Liver (tissue), 3 donors: Measurements from ENCODE around the gene GTF2F2.

Experiments
- CTCF ChIP-seq: fragments of 150-350 bp; IDR thresholded peaks from 2 replicates; pipeline ENCODE4 v1.5.1; 2017; ENCODE audit warnings: improper control_type of control experiment, low read depth, low read length; ENCODE audit not compliant: missing input control
- FOXA1 ChIP-seq: IDR thresholded peaks from 2 replicates; pipeline ENCODE4 v1.6.1; 2016; ENCODE audit warnings: antibody characterized with exemption
- JUND ChIP-seq, 2 donors: IDR thresholded peaks; 2 replicates each; pipeline ENCODE4 v1.6.1; 2016; ENCODE audit warnings: antibody characterized with exemption in 2 of 2
- MAX ChIP-seq: IDR thresholded peaks from 2 replicates; pipeline ENCODE4 v1.6.1; 2016; ENCODE audit warnings: antibody characterized with exemption
- NR2F2 ChIP-seq: IDR thresholded peaks from 2 replicates; pipeline ENCODE4 v1.6.1; 2016; ENCODE audit warnings: antibody characterized with exemption
- RAD21 ChIP-seq, 2 donors: IDR thresholded peaks; 2 replicates each; pipeline ENCODE4 v1.6.1; 2016; ENCODE audit warnings: antibody characterized with exemption in 2 of 2, mild to moderate bottlenecking in 2 of 2
- REST ChIP-seq: IDR thresholded peaks from 2 replicates; pipeline ENCODE4 v1.6.1; 2016; ENCODE audit warnings: antibody characterized with exemption, mild to moderate bottlenecking
- TAF1 ChIP-seq: conservative IDR thresholded peaks from 2 replicates; pipeline ENCODE4 v1.6.1; 2016; ENCODE audit warnings: antibody characterized with exemption, mild to moderate bottlenecking
- YY1 ChIP-seq: IDR thresholded peaks from 2 replicates; pipeline ENCODE4 v1.6.1; 2016; ENCODE audit warnings: antibody characterized with exemption, mild to moderate bottlenecking
- donor health status: healthy.
- donor health status: healthy.

GRCh38 chr13:45086484-45086883 lies 33.8 kb upstream of the GTF2F2 start:
- TF ChIP-seq CTCF = no peak
- TF ChIP-seq JUND (IDR thresholded peaks at IDR 0.05) = no peak
- TF ChIP-seq TAF1 = no peak
- TF ChIP-seq RAD21 (IDR thresholded peaks at IDR 0.05) = no peak
- no peak for TF ChIP-seq MAX
- TF ChIP-seq FOXA1 = no peak
- no peak for TF ChIP-seq REST
- TF ChIP-seq NR2F2 = no peak
- TF ChIP-seq YY1 = no peak
